HL-60 (cell line): ENCODE data around the gene NOA1.

Experiments used
- DNase-seq, 2 experiments: peaks; one replicate each; pipeline ENCODE4 v3.0.0-alpha.2; 2010 to 2020; ENCODE audit warnings: low read depth in 1 of 2, low spot score in 1 of 2
- H3K27ac ChIP-seq: fragments of 250-450 bp; sonication (Bioruptor Pico); replicated peaks from 2 replicates; pipeline ENCODE4 v1.5.1; 2020; ENCODE audit warnings: mild to moderate bottlenecking, moderate library complexity
- H3K27me3 ChIP-seq: fragments of 250-450 bp; sonication (Bioruptor Pico); 2 replicates; pipeline ENCODE4 v1.5.1; 2021; ENCODE audit warnings: mild to moderate bottlenecking, moderate library complexity; ENCODE audit not compliant: insufficient read depth, poor library complexity, severe bottlenecking
- H3K4me3 ChIP-seq: replicated peaks from 2 replicates; pipeline ENCODE4 v1.5.1; 2011; ENCODE audit warnings: mild to moderate bottlenecking, control low read depth, low read length; ENCODE audit not compliant: insufficient read depth
- GABPA ChIP-seq: IDR thresholded peaks from 2 replicates; pipeline ENCODE4 v1.6.1; 2012; ENCODE audit warnings: low read depth
- POLR2AphosphoS5 ChIP-seq: IDR thresholded peaks from 2 replicates; pipeline ENCODE4 v1.6.1; 2012; ENCODE audit warnings: low read depth
- REST ChIP-seq: IDR thresholded peaks from 2 replicates; pipeline ENCODE4 v1.6.1; 2012; ENCODE audit warnings: low read depth; ENCODE audit not compliant: insufficient replicate concordance
- SPI1 ChIP-seq: IDR thresholded peaks from 2 replicates; pipeline ENCODE4 v1.6.1; 2012; ENCODE audit warnings: low read depth, mild to moderate bottlenecking, borderline replicate concordance
- long read RNA-seq: library from polyadenylated mRNA; unstranded; transcript quantifications from one replicate; pipeline ENCODE4 v2.0.0, GENCODE V29; 2020
- TF ChIP-seq, protein P1 (sequence below): IDR thresholded peaks from one replicate; pipeline ENCODE4 v1.5.1; 2011; ENCODE audit warnings: low read length, control low read depth, inconsistent platforms; ENCODE audit not compliant: insufficient read depth

NOA1 gene
- long read RNA-seq, transcript NOA1-201 (7 exons, 3,415 nt): major isoform, 1,438 of 1,569 reads
- long read RNA-seq, partial matches to known transcripts: 33 of 1,569 reads
- long read RNA-seq, other reads (novel, unspliced or antisense): 98 of 1,569 reads

GRCh38 chr4:56977321-56978012 lies at the start of gene NOA1:
Gene NOA1 (minus strand): TSS chr4:56977606. CDS start chr4:56977585, 21 bp downstream.
- peak within 1 kb of the TSS; percentile 95 for H3K27ac ChIP-seq
- TF ChIP-seq, protein P1, sequence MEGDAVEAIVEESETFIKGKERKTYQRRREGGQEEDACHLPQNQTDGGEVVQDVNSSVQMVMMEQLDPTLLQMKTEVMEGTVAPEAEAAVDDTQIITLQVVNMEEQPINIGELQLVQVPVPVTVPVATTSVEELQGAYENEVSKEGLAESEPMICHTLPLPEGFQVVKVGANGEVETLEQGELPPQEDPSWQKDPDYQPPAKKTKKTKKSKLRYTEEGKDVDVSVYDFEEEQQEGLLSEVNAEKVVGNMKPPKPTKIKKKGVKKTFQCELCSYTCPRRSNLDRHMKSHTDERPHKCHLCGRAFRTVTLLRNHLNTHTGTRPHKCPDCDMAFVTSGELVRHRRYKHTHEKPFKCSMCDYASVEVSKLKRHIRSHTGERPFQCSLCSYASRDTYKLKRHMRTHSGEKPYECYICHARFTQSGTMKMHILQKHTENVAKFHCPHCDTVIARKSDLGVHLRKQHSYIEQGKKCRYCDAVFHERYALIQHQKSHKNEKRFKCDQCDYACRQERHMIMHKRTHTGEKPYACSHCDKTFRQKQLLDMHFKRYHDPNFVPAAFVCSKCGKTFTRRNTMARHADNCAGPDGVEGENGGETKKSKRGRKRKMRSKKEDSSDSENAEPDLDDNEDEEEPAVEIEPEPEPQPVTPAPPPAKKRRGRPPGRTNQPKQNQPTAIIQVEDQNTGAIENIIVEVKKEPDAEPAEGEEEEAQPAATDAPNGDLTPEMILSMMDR: no peak
- TF ChIP-seq REST (peak; percentile 57), POLR2AphosphoS5 (peak; percentile 73), SPI1 (no peak)

DNA sequence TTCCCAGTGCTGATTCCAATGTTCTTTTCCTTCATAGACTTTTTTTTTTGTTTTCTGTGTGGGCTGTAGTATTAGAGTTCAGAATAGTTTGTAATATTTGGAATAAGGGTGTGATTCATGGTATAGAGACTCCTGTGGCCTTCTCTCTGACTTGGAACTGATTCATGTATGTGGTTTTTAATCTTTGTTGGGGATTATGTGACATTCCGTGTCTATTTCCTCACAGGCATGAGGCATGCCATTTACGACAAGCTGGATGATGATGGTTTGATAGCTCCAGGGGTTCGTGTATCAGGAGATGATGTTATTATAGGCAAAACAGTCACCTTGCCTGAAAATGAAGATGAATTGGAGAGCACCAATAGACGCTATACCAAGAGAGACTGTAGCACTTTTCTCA lies 45.7 kb upstream of the NOA1 start:
- Histone ChIP-seq H3K27me3 (no peaks in the 10 kb centered on the region), H3K27ac (no peak overlapping the region), H3K4me3 (no peak overlapping the region)
- DNase-seq: no peak
- TF ChIP-seq GABPA (no peak), POLR2AphosphoS5 (no peak), SPI1 (no peak)
- TF ChIP-seq, protein P1: no peak

More at GRCh38 chr4:56977321-56978012, at the start of gene NOA1:
- Histone ChIP-seq H3K4me3 (peak within 1 kb of the TSS; percentile 100), H3K27me3 (no peaks in the 10 kb centered on the region)
- peak; percentile 95 to 98 for DNase-seq

GRCh38 chr4:57020467-57021101 lies 43.2 kb upstream of the NOA1 start:
- DNase-seq: no peak

More at GRCh38 chr4:57020467-57021101, 43.2 kb upstream of the NOA1 start:
- H3K27me3 ChIP-seq: no peaks in the 10 kb centered on the region
- TF ChIP-seq, protein P1: no peak
- TF ChIP-seq SPI1: no peak
- TF ChIP-seq GABPA: no peak
- TF ChIP-seq POLR2AphosphoS5: no peak
- TF ChIP-seq REST: no peak
- no peak overlapping the region for H3K27ac ChIP-seq
- H3K4me3 ChIP-seq: no peak overlapping the region
